Measurements from ENCODE around the gene SLIT3.

The SLIT3 gene

GRCh38 chr5:169222934-169223594, 77.9 kb downstream of the SLIT3 start (continued):
- no peak for TF ChIP-seq ZNF391 (tag by site-specific recombination; IDR thresholded peaks at IDR 0.05; ENCODE audit: borderline replicate concordance, low read depth)

GRCh38 chr5:169221519-169221918, 79.4 kb downstream of the SLIT3 start:
- H3K27ac ChIP-seq (ENCODE audit: extremely low read depth, low read depth, low read length) = no peak overlapping the region
- no peak overlapping the region for H3K4me3 ChIP-seq (ENCODE audit: low read depth, low read length)
- POLR2A ChIA-PET = no interaction called here
- peaks cover 22% of the 10 kb centered on the region for H3K4me1 ChIP-seq (ENCODE audit: control insufficient read depth, insufficient read depth, low read length)
- CTCF ChIA-PET = no interaction called here
- no peaks in the 10 kb centered on the region for H3K9me3 ChIP-seq (ENCODE audit: control insufficient read depth, insufficient read depth, low read depth, low read length)
- no peak for TF ChIP-seq ZNF792 (tag by site-specific recombination; IDR thresholded peaks at IDR 0.05)
- TF ChIP-seq ZNF585B (tag by site-specific recombination; IDR thresholded peaks at IDR 0.05) = no peak
- no peak for TF ChIP-seq OSR2 (tag by site-specific recombination; IDR thresholded peaks at IDR 0.05)
- TF ChIP-seq ZNF791 (tag by site-specific recombination; IDR thresholded peaks at IDR 0.05) = no peak
- TF ChIP-seq ZNF398 (tag by site-specific recombination; IDR thresholded peaks at IDR 0.05) = no peak
- TF ChIP-seq PRDM6 (tag by site-specific recombination; IDR thresholded peaks at IDR 0.05) = no peak
- TF ChIP-seq ZNF23 (tag by site-specific recombination; IDR thresholded peaks at IDR 0.05; ENCODE audit: borderline replicate concordance) = no peak
- TF ChIP-seq ZNF624 (tag by site-specific recombination; IDR thresholded peaks at IDR 0.05) = no peak
- TF ChIP-seq ZNF623 (tag by site-specific recombination; IDR thresholded peaks at IDR 0.05) = no peak
- no peak for TF ChIP-seq ZBTB20 (tag by site-specific recombination; IDR thresholded peaks at IDR 0.05)
- TF ChIP-seq ZBTB11 (tag by site-specific recombination; conservative IDR thresholded peaks at IDR 0.05; ENCODE audit: low read depth) = no peak
- TF ChIP-seq ZSCAN16 (tag by site-specific recombination; IDR thresholded peaks at IDR 0.05) = no peak
- no peak for TF ChIP-seq ZNF580 (tag by site-specific recombination; IDR thresholded peaks at IDR 0.05)
- TF ChIP-seq ZBTB17 (tag by site-specific recombination; IDR thresholded peaks at IDR 0.05) = no peak
- TF ChIP-seq PRDM10 (tag by site-specific recombination; IDR thresholded peaks at IDR 0.05) = no peak
- TF ChIP-seq ZNF76 (tag by site-specific recombination; IDR thresholded peaks at IDR 0.05; ENCODE audit: borderline replicate concordance, low read depth) = no peak
- no peak for TF ChIP-seq ZNF777 (tag by site-specific recombination; IDR thresholded peaks at IDR 0.05; ENCODE audit: borderline replicate concordance)
- no peaks in the 10 kb centered on the region for H3K36me3 ChIP-seq (ENCODE audit: control insufficient read depth in 2 of 2, insufficient read depth in 1 of 2, low read length in 2 of 2)
